HCT116 (cell line): ENCODE results near the gene CSNK2B. TPM values are rescaled to one million over a fixed set of nuclear protein-coding genes. Genes with fewer than 3 reads are reported as not detected.

Experiments used
- ATAC-seq: fragments of 200-7000 bp; cut with Tn5 transposase; 2 replicates; pipeline ENCODE4 v1.9.1; 2020; ENCODE audit warnings: mild to moderate bottlenecking, moderate library complexity
- BruUV-seq: library from RNA; stranded (reverse); fragments of 400-500 nt; replicated peaks from 2 replicates; lab custom pipeline; 2021; lab: Mats Ljungman, UMichigan
- CTCF ChIA-PET: fragments of 300-600 bp; sonication (Branson Sonifier 250); formaldehyde crosslinking; loops from one replicate; lab custom pipeline; 2021; ENCODE audit warnings: antibody characterized with exemption; lab: Charles Lee
- POLR2A ChIA-PET: fragments of 300-600, 350-600 bp; sonication (Branson Sonifier 250); formaldehyde crosslinking; loops from one replicate; lab custom pipeline; 2021; ENCODE audit warnings: antibody characterized with exemption; lab: Charles Lee
- RAD21 ChIA-PET, 2 experiments: fragments of 300-600 bp; sonication (Branson Sonifier 250); formaldehyde crosslinking; loops; one replicate each; lab custom pipeline; 2023; ENCODE audit warnings: low total read pairs in 2 of 2; ENCODE audit not compliant: uncharacterized antibody in 2 of 2, unreplicated experiment in 2 of 2, low non-redundant PET in 1 of 2; lab: Charles Lee
- DNase-seq: peaks from one replicate; pipeline ENCODE4 v3.0.0-alpha.2; 2010; ENCODE audit warnings: low read depth, low spot score
- H2AFZ ChIP-seq: fragments of 200-600 bp; shearing (Covaris generic), sonication (generic); 2 replicates; pipeline ENCODE4 v1.6.1; 2017; ENCODE audit warnings: low read depth, mixed run types, mixed read lengths, antibody characterized with exemption, low read length; ENCODE audit not compliant: poor library complexity, severe bottlenecking
- H3K27ac ChIP-seq: 2 replicates; pipeline ENCODE4 v1.5.1; 2012; ENCODE audit warnings: low read depth, low read length
- H3K27me3 ChIP-seq: fragments of 200-600 bp; sonication (generic); 2 replicates; pipeline ENCODE4 v1.6.1; 2016; ENCODE audit warnings: mixed run types, low read length, mixed read lengths; ENCODE audit not compliant: insufficient read depth
- H3K36me3 ChIP-seq, 2 experiments: fragments of 200-500 bp in 1 of 2; fragments of 200-600 bp in 1 of 2; sonication (Bioruptor generic) in 1 of 2; sonication (generic) in 1 of 2; 2 replicates each; pipeline versions ENCODE4 v1.5.1 to v1.6.1; 2014 to 2016; ENCODE audit warnings: low read length in 2 of 2, inconsistent platforms in 1 of 2, mixed read lengths in 1 of 2, mixed run types in 1 of 2; ENCODE audit not compliant: insufficient read depth in 2 of 2, control insufficient read depth in 1 of 2
- H3K4me1 ChIP-seq, 2 experiments: fragments of 200-600 bp in 1 of 2; sonication (generic) in 1 of 2; 2 replicates each; pipeline versions ENCODE4 v1.5.1 to v1.6.1; 2012 to 2017; ENCODE audit warnings: low read length in 2 of 2, inconsistent platforms in 1 of 2, mild to moderate bottlenecking in 1 of 2, mixed read lengths in 1 of 2, mixed run types in 1 of 2, moderate library complexity in 1 of 2; ENCODE audit not compliant: insufficient read depth in 2 of 2, control insufficient read depth in 1 of 2
- H3K4me2 ChIP-seq: fragments of 200-600 bp; sonication (generic); 2 replicates; pipeline ENCODE4 v1.6.1; 2017; ENCODE audit warnings: mixed run types, low read length, mixed read lengths
- H3K4me3 ChIP-seq, 2 experiments: fragments of 200-600 bp in 1 of 2; sonication (generic) in 1 of 2; replicated peaks in 1 of 2; 2 replicates each; pipeline ENCODE4 v1.5.1; 2011 to 2016; ENCODE audit warnings: low read length in 2 of 2, control low read depth in 1 of 2, low read depth in 1 of 2, mild to moderate bottlenecking in 1 of 2, mixed read lengths in 1 of 2, mixed run types in 1 of 2
- H3K79me2 ChIP-seq: fragments of 200-600 bp; sonication (generic); 2 replicates; pipeline ENCODE4 v1.6.1; 2017; ENCODE audit warnings: mild to moderate bottlenecking, mixed run types, low read length, moderate library complexity, mixed read lengths; ENCODE audit not compliant: insufficient read depth
- H3K9ac ChIP-seq: fragments of 200-600 bp; sonication (generic); 2 replicates; pipeline ENCODE4 v1.6.1; 2016; ENCODE audit warnings: low read length, mixed read lengths
- H3K9me2 ChIP-seq: fragments of 200-600 bp; sonication (generic), shearing (Covaris generic); 2 replicates; pipeline ENCODE4 v1.6.1; 2017; ENCODE audit warnings: mixed run types, mild to moderate bottlenecking, moderate library complexity; ENCODE audit not compliant: insufficient read depth
- H3K9me3 ChIP-seq, 2 experiments: fragments of 200-500 bp in 1 of 2; fragments of 200-600 bp in 1 of 2; sonication (Bioruptor generic) in 1 of 2; sonication (generic) in 1 of 2; 2 replicates each; pipeline ENCODE4 v1.6.1; 2014 to 2017; ENCODE audit warnings: low read length in 2 of 2, mixed read lengths in 2 of 2, inconsistent platforms in 1 of 2, low read depth in 1 of 2, mild to moderate bottlenecking in 1 of 2, mixed run types in 1 of 2, moderate library complexity in 1 of 2; ENCODE audit not compliant: control insufficient read depth in 1 of 2, insufficient read depth in 1 of 2
- H4K20me1 ChIP-seq: fragments of 200-600 bp; sonication (generic), shearing (Covaris generic); 2 replicates; pipeline ENCODE4 v1.6.1; 2017; ENCODE audit warnings: mixed run types, mild to moderate bottlenecking, moderate library complexity; ENCODE audit not compliant: insufficient read depth
- CBX3 ChIP-seq: IDR thresholded peaks from 2 replicates; pipeline ENCODE4 v1.6.1; 2012; ENCODE audit warnings: low read depth
- ELF1 ChIP-seq: IDR thresholded peaks from 2 replicates; pipeline ENCODE4 v1.6.1; 2012; ENCODE audit warnings: low read depth, borderline replicate concordance
- EZH2phosphoT487 ChIP-seq: fragments of 200-600 bp; IDR thresholded peaks from 2 replicates; pipeline ENCODE4 v1.6.1; 2018; ENCODE audit warnings: antibody characterized with exemption, borderline replicate concordance
- RAD21 ChIP-seq: IDR thresholded peaks from 2 replicates; pipeline ENCODE4 v1.6.1; 2012; ENCODE audit warnings: low read depth, mild to moderate bottlenecking
- SIN3A ChIP-seq: IDR thresholded peaks from 2 replicates; pipeline ENCODE4 v1.6.1; 2012; ENCODE audit warnings: low read depth
- SP1 ChIP-seq: IDR thresholded peaks from 2 replicates; pipeline ENCODE4 v1.6.1; 2012; ENCODE audit warnings: low read depth
- SRF ChIP-seq: IDR thresholded peaks from 2 replicates; pipeline ENCODE4 v1.6.1; 2012; ENCODE audit warnings: low read depth
- ZFX ChIP-seq: fragments of 450-650 bp; IDR thresholded peaks from 2 replicates; pipeline ENCODE4 v1.6.1; 2017
- ZNF274 ChIP-seq: fragments of 200-500 bp; sonication (Bioruptor generic); IDR thresholded peaks from 2 replicates; pipeline ENCODE4 v1.6.1; 2014; ENCODE audit warnings: mild to moderate bottlenecking, low read depth, low read length, inconsistent platforms
- intact Hi-C: fragments of 100-400 bp; cut with micrococcal nuclease; formaldehyde crosslinking; loops from 2 replicates; pipeline ENCODE4 v1.10.0; 2022
- total RNA-seq: library from RNA; stranded (reverse); gene quantifications from one replicate; pipeline ENCODE4 v1.2.1, GENCODE V29; 2021; ENCODE audit not compliant: unreplicated experiment
- TF ChIP-seq, protein P1 (sequence below): IDR thresholded peaks from 2 replicates; pipeline ENCODE4 v1.6.1; 2012; ENCODE audit warnings: low read depth
- TF ChIP-seq, protein P2 (sequence below): IDR thresholded peaks from 2 replicates; pipeline ENCODE4 v1.6.1; 2012
- TF ChIP-seq, protein P3 (sequence below), 3 experiments: fragments of 200-600 bp in 1 of 3; sonication (generic) in 1 of 3; IDR thresholded peaks in 2 of 3; conservative IDR thresholded peaks in 1 of 3; 2 replicates each; pipeline ENCODE4 v1.5.1; 2012 to 2017; ENCODE audit warnings: low read depth in 2 of 3, low read length in 2 of 3, antibody characterized with exemption in 1 of 3, borderline replicate concordance in 1 of 3, control low read depth in 1 of 3, mild to moderate bottlenecking in 1 of 3, mixed read lengths in 1 of 3, mixed run types in 1 of 3, moderate library complexity in 1 of 3; ENCODE audit not compliant: insufficient read depth in 1 of 3

The CSNK2B gene
- total RNA-seq, 1 experiment from 2014 or later, result 210 TPM

DNA sequence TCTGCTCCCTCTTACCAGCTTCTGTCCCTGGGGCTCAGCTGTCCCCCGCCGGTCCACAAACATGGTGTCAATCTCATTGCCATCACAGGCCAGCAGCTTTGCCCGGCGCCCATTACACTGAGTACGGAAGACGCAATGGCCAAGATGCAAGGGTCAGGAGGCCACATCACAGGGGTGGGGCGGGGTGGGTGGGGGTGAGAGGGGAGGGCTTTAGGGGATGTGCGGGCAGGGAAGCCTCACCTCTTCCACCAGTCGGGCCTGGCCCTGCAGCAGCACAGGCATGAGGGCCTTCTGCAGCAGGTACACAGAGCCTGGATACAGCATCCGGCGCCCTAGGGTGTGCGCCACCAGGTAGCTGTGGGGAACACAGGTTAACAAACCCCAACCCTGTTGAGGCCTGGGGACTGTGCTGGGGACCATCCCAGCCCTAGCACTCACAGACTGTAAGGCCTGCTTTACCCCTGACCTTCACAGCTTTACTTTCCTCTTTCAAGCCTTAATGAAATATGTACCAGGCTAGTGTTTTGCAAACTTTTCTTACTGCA is 25.8 kb downstream of the CSNK2B start:
- BruUV-seq, result no TSS peak
- ATAC-seq (no peak), DNase-seq (no peak)
- Histone ChIP-seq H4K20me1 (no peaks in the 10 kb centered on the region), H2AFZ (no peak overlapping the region), H3K27me3 (no peaks in the 10 kb centered on the region), H3K9ac (no peak overlapping the region), H3K4me1 (peaks cover 11 to 16% of the 10 kb centered on the region in 2 experiments), H3K4me2 (no peak overlapping the region), H3K9me2 (no peaks in the 10 kb centered on the region), H3K9me3 (no peaks in the 10 kb centered on the region), H3K79me2 (no peaks in the 10 kb centered on the region), H3K36me3 (peaks cover 19 to 25% of the 10 kb centered on the region in 2 experiments; a peak in 3 of 4 replicates), H3K27ac (no peak overlapping the region), H3K4me3 (no peak overlapping the region)
- intact Hi-C loops, result no loop called here
- ChIA-PET RAD21 (no interaction called here), POLR2A (interaction anchor here (0.5 to 1.4 kb wide), 2 partner anchors 136 to 144 kb away, joined by 3 to 5 read pairs; partner anchors contain the start of genes HSPA1B and NFKBIL1), CTCF (no interaction called here)
- TF ChIP-seq ZNF274 (no peak), RAD21 (no peak), CBX3 (no peak), EZH2phosphoT487 (no peak), SRF (no peak), SIN3A (no peak), SP1 (no peak), ELF1 (no peak), ZFX (no peak)
- TF ChIP-seq, protein P1, sequence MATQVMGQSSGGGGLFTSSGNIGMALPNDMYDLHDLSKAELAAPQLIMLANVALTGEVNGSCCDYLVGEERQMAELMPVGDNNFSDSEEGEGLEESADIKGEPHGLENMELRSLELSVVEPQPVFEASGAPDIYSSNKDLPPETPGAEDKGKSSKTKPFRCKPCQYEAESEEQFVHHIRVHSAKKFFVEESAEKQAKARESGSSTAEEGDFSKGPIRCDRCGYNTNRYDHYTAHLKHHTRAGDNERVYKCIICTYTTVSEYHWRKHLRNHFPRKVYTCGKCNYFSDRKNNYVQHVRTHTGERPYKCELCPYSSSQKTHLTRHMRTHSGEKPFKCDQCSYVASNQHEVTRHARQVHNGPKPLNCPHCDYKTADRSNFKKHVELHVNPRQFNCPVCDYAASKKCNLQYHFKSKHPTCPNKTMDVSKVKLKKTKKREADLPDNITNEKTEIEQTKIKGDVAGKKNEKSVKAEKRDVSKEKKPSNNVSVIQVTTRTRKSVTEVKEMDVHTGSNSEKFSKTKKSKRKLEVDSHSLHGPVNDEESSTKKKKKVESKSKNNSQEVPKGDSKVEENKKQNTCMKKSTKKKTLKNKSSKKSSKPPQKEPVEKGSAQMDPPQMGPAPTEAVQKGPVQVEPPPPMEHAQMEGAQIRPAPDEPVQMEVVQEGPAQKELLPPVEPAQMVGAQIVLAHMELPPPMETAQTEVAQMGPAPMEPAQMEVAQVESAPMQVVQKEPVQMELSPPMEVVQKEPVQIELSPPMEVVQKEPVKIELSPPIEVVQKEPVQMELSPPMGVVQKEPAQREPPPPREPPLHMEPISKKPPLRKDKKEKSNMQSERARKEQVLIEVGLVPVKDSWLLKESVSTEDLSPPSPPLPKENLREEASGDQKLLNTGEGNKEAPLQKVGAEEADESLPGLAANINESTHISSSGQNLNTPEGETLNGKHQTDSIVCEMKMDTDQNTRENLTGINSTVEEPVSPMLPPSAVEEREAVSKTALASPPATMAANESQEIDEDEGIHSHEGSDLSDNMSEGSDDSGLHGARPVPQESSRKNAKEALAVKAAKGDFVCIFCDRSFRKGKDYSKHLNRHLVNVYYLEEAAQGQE, result no peak
- TF ChIP-seq, protein P2, sequence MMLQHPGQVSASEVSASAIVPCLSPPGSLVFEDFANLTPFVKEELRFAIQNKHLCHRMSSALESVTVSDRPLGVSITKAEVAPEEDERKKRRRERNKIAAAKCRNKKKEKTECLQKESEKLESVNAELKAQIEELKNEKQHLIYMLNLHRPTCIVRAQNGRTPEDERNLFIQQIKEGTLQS, result no peak
- TF ChIP-seq, protein P3, sequence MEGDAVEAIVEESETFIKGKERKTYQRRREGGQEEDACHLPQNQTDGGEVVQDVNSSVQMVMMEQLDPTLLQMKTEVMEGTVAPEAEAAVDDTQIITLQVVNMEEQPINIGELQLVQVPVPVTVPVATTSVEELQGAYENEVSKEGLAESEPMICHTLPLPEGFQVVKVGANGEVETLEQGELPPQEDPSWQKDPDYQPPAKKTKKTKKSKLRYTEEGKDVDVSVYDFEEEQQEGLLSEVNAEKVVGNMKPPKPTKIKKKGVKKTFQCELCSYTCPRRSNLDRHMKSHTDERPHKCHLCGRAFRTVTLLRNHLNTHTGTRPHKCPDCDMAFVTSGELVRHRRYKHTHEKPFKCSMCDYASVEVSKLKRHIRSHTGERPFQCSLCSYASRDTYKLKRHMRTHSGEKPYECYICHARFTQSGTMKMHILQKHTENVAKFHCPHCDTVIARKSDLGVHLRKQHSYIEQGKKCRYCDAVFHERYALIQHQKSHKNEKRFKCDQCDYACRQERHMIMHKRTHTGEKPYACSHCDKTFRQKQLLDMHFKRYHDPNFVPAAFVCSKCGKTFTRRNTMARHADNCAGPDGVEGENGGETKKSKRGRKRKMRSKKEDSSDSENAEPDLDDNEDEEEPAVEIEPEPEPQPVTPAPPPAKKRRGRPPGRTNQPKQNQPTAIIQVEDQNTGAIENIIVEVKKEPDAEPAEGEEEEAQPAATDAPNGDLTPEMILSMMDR (IDR thresholded peaks at IDR 0.05 in 2 of 3, conservative IDR thresholded peaks at IDR 0.05 in 1 of 3; ENCODE audit: borderline replicate concordance in 1 of 3, insufficient read depth in 1 of 3, low read depth in 2 of 3, low read length in 2 of 3), result no peak
- TF ChIP-seq, all 23 proteins: peak for 0
